Cardiac muscle cell (in vitro differentiated cells and primary cell): Measurements from ENCODE around the gene IQGAP2. TPM values are rescaled to one million over a fixed set of nuclear protein-coding genes. Genes with fewer than 3 reads are reported as not detected.

Experiments used
- DNase-seq, 2 donors: peaks; one replicate each; pipeline versions ENCODE4 v3.0.0 to v3.0.0-alpha.2; 2010 to 2017; ENCODE audit warnings: low read depth in 1 of 2, low spot score in 1 of 2
- H3K27ac ChIP-seq: fragments of 200-600 bp; sonication (generic); 2 replicates; pipeline ENCODE4 v1.5.1; 2016
- H3K27me3 ChIP-seq: fragments of 200-600 bp; sonication (generic); 2 replicates; pipeline ENCODE4 v1.6.0; 2016; ENCODE audit warnings: control low read depth
- H3K36me3 ChIP-seq: fragments of 200-600 bp; sonication (generic); 2 replicates; pipeline ENCODE4 v1.5.1; 2016; ENCODE audit warnings: control low read depth
- H3K4me1 ChIP-seq: fragments of 200-600 bp; sonication (generic); 2 replicates; pipeline ENCODE4 v1.8.1; 2017; ENCODE audit warnings: low read depth, mild to moderate bottlenecking, mixed run types
- H3K4me3 ChIP-seq: fragments of 200-600 bp; sonication (generic); 2 replicates; pipeline ENCODE4 v1.5.1; 2016; ENCODE audit warnings: mild to moderate bottlenecking
- H3K9me3 ChIP-seq: fragments of 200-600 bp; sonication (generic); 2 replicates; pipeline ENCODE4 v1.5.1; 2017; ENCODE audit warnings: low read depth, mild to moderate bottlenecking, control low read depth
- CTCF ChIP-seq: IDR thresholded peaks from 2 replicates; pipeline ENCODE4 v1.5.1; 2012; ENCODE audit warnings: low read depth, mild to moderate bottlenecking, low read length
- polyA plus RNA-seq: library from polyadenylated mRNA; unstranded; fragments of >200 nt; fragmentation: Nextera tagmentation; extraction: Ambion mirVana; gene quantifications from 2 replicates; pipeline ENCODE4 v1.2.1, GENCODE V29; 2016
- total RNA-seq: library from RNA; depleted of rRNA; stranded (reverse); fragments of >200 nt; gene quantifications from 2 replicates; pipeline ENCODE4 v1.2.3, GENCODE V29; 2016

Gene IQGAP2
- total and polyA plus RNA-seq, 2 experiments from 2014 or later, result 4.1 to 10.8 TPM

GRCh38 chr5:76615759-76616158, 212.7 kb downstream of the IQGAP2 start:
- Histone ChIP-seq H3K9me3 (no peaks in the 10 kb centered on the region), H3K36me3 (no peaks in the 10 kb centered on the region), H3K27ac (no peak overlapping the region), H3K4me1 (no peaks in the 10 kb centered on the region), H3K4me3 (no peak overlapping the region), H3K27me3 (no peaks in the 10 kb centered on the region)
- no peak for TF ChIP-seq CTCF
- no peak for DNase-seq

GRCh38 chr5:76616206-76616605, 213.1 kb downstream of the IQGAP2 start:
- H3K4me3 ChIP-seq, result no peak overlapping the region
- H3K36me3 ChIP-seq, result no peaks in the 10 kb centered on the region
- no peaks in the 10 kb centered on the region for H3K4me1 ChIP-seq
- H3K27me3 ChIP-seq, result no peaks in the 10 kb centered on the region
- H3K9me3 ChIP-seq, result no peaks in the 10 kb centered on the region
- no peak overlapping the region for H3K27ac ChIP-seq
- DNase-seq, result no peak
- TF ChIP-seq CTCF, result no peak

GRCh38 chr5:76617229-76617628, 214.1 kb downstream of the IQGAP2 start:
- no peak overlapping the region for H3K27ac ChIP-seq

GRCh38 chr5:76617675-76618074, 214.6 kb downstream of the IQGAP2 start:
- H3K36me3 ChIP-seq, result no peaks in the 10 kb centered on the region
- no peaks in the 10 kb centered on the region for H3K27me3 ChIP-seq
- no peak for TF ChIP-seq CTCF
- no peaks in the 10 kb centered on the region for H3K9me3 ChIP-seq
- no peak overlapping the region for H3K27ac ChIP-seq
- no peak overlapping the region for H3K4me3 ChIP-seq
- DNase-seq, result peak in 1 of 2 donors; percentile 72
- no peaks in the 10 kb centered on the region for H3K4me1 ChIP-seq

More at GRCh38 chr5:76617229-76617628, 214.1 kb downstream of the IQGAP2 start:
- no peak for DNase-seq
- H3K4me1 ChIP-seq, result no peaks in the 10 kb centered on the region
- H3K9me3 ChIP-seq, result no peaks in the 10 kb centered on the region
- H3K36me3 ChIP-seq, result no peaks in the 10 kb centered on the region
- TF ChIP-seq CTCF, result no peak
- no peak overlapping the region for H3K4me3 ChIP-seq
- no peaks in the 10 kb centered on the region for H3K27me3 ChIP-seq

GRCh38 chr5:76620166-76620565, 217.1 kb downstream of the IQGAP2 start:
- no peak for DNase-seq
- H3K27me3 ChIP-seq, result no peaks in the 10 kb centered on the region
- no peak overlapping the region for H3K27ac ChIP-seq
- no peak overlapping the region for H3K4me3 ChIP-seq
- TF ChIP-seq CTCF, result no peak
- H3K36me3 ChIP-seq, result no peaks in the 10 kb centered on the region
- H3K4me1 ChIP-seq, result no peaks in the 10 kb centered on the region
- no peaks in the 10 kb centered on the region for H3K9me3 ChIP-seq

GRCh38 chr5:76622076-76622475, 219.0 kb downstream of the IQGAP2 start:
- TF ChIP-seq CTCF, result no peak
- no peaks in the 10 kb centered on the region for H3K36me3 ChIP-seq
- H3K4me1 ChIP-seq, result no peaks in the 10 kb centered on the region
- no peaks in the 10 kb centered on the region for H3K27me3 ChIP-seq
- DNase-seq, result no peak
- H3K9me3 ChIP-seq, result no peaks in the 10 kb centered on the region
- H3K4me3 ChIP-seq, result no peak overlapping the region
- H3K27ac ChIP-seq, result no peak overlapping the region
